GM12878 (cell line): Measurements from ENCODE around the gene PHLPP1.

ENCODE experiments used
- CTCF ChIP-seq, 3 experiments: IDR thresholded peaks in 2 of 3; conservative IDR thresholded peaks in 1 of 3; 2 replicates each; pipeline ENCODE4 v1.5.1; 2011; ENCODE audit warnings: low read depth in 3 of 3, low read length in 3 of 3, mild to moderate bottlenecking in 3 of 3, control low read depth in 2 of 3, moderate library complexity in 2 of 3, inconsistent platforms in 1 of 3, mixed read lengths in 1 of 3; ENCODE audit not compliant: control insufficient read depth in 2 of 3, insufficient read depth in 1 of 3; ENCODE audit errors: extremely low read depth in 1 of 3
- RFX5 ChIP-seq: IDR thresholded peaks from 2 replicates; pipeline ENCODE4 v1.6.1; 2011; ENCODE audit warnings: low read depth, low read length, improper control_type of control experiment
- SKIL ChIP-seq: fragments of 450-650 bp; IDR thresholded peaks from 2 replicates; pipeline ENCODE4 v1.6.1; 2017; ENCODE audit warnings: mild to moderate bottlenecking, low read depth, inconsistent platforms; ENCODE audit not compliant: poor library complexity, severe bottlenecking
- ZNF687 ChIP-seq: fragments of 450-650 bp; IDR thresholded peaks from 2 replicates; pipeline ENCODE4 v1.6.1; 2017; ENCODE audit warnings: mild to moderate bottlenecking, moderate library complexity

- TF ChIP-seq SKIL (no peak), CTCF (IDR thresholded peaks at IDR 0.05 in 2 of 3, conservative IDR thresholded peaks at IDR 0.05 in 1 of 3; ENCODE audit: control insufficient read depth in 2 of 3, extremely low read depth in 1 of 3, insufficient read depth in 1 of 3, low read depth in 3 of 3, low read length in 3 of 3) (no peak), ZNF687 (no peak), RFX5 (no peak)
These were observed 150.2 kb downstream of the PHLPP1 start for GRCh38 chr18:62865498-62865897.
